ENCODE data around the gene TPRKB. TPM values are rescaled to one million over a fixed set of nuclear protein-coding genes. Genes with fewer than 3 reads are reported as not detected.
"Not testable (repeated sequence)": the region's sequence is repeated elsewhere in the genome, so short reads cannot be mapped to it uniquely, and the experiment has no call there.

TPRKB gene
- 68.5 and 75.0 TPM in 2 replicates for total RNA-seq (2014; rRNA removed; shearing (Covaris generic))
- polyA plus RNA-seq (2015; cell fraction: cytosol; rRNA removed): 50.5 and 53.0 TPM in 2 replicates
- polyA plus RNA-seq (2015; cell fraction: nucleus; rRNA removed): 35.6 and 48.9 TPM in 2 replicates

DNA sequence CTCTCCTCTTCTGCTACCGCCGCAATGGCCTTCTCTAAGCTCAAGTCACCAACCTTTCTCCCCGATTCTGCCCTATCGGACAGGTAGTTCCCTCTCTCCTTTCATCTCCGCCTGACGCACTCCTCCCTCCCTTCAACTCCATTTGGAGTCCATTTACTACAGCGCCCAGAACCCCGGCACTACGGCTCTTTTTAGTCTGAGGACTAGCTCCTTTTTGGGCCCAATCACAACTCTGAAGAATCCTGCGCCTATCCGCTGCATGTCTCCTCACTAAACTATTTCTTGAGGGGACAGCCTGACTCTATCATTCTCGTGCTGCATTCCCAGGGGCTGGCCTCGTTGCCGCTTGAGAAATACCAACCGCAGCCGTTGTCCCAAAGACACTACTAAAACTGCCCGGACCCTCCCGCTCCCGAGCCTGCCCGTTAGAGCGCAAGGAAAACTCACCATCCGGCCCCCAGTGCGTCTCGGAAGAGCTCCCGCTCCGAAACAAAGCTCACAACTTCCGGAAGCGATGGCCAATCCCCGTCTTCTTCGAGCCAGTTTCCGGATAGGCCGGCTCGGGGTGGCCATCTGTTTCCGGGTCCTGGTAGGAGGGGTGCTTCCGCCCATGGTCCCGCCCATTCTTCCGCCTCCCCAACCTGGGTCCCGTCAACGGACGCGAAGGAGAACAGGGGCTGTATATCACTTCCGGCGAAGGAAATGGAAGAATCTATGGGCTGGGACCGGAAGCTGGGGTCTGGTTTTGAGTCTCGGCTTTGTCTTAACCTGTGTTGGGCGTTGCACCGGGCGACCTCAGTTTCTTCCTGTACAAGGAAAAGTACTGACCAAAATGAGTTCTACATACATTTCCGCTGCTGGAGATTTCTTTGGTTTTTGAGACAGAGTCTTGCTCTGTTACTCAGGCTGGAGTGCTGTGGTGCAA, at the start of gene TPRKB:
Gene TPRKB (minus strand): TSS at position 491 of the 925 bp plus-strand sequence. CDS start 2,776 bp downstream, outside the sequence.
- in situ Hi-C loops (cut with HindIII; ENCODE audit: low pct_unique_long_range_greater_than_20kb, low sequenced_read_pairs): no loop called here

DNA sequence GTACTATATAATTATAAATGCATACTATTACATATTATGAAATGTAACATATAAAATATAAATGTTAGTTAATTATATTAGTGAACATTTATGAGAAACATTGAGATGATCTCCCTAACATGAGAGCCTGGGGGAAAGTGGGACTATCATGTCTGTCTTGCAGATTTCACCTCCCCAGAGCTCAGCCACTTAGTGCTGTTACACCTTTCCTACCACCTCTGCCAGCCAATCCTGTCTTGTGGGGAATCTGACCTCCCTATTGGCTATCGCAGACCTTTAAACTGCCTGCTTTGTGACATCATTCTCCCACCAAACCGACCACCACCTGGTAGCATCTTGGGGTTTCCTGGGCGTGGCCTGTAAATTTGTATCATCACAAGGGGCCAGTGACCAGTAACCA, 46.7 kb upstream of the TPRKB start, which contains the start of gene C2orf78:
Gene C2orf78 (plus strand): TSS at position 301 of the 400 bp plus-strand sequence. CDS start 127 bp downstream, outside the sequence.
- in situ Hi-C loops (cut with HindIII; ENCODE audit: low pct_unique_long_range_greater_than_20kb, low sequenced_read_pairs); DNase-seq (ENCODE audit: low read depth, low spot score): not testable (repeated sequence)

More for the DNA sequence above, at the start of gene TPRKB:
- DNase-seq (ENCODE audit: low read depth, low spot score): peak; percentile 99

DNA sequence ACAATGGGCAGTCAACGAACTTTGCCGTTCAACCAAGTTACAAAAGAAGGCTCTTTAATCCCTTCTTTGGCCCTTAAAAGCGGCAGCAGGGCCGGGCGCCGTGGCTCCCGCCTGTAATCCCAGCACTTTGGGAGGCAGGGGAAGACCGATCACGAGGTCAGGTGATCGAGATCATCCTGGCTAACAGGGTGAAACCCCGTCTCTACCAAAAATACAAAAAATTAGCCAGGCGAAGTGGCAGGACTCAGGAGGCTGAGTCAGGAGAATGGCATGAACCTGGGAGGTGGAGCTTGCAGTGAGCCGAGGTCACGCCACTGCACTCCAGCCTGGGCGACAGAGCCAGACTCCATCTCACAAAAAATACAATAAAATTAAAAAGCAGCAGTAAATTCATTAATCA, 46.3 kb upstream of the TPRKB start:
- DNase-seq (ENCODE audit: low read depth, low spot score); in situ Hi-C loops (cut with HindIII; ENCODE audit: low pct_unique_long_range_greater_than_20kb, low sequenced_read_pairs): not testable (repeated sequence)

DNA sequence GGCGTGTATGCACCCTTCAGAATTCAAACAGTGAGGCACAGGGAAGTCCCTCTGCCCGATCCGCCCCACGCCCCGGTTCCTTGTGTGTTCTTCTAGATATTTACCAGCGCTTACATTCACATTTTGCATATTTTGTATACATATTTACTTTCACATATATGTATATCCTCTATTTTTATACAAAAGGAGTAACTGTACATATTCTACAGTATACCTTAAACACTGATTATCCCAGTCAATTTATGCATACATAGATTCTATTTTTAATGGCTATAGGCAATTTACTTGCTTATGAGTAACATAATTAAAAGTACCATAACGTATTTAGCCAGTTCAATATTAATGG, 43.1 kb upstream of the TPRKB start:
- peak; percentile 7 for DNase-seq (ENCODE audit: low read depth, low spot score)
- in situ Hi-C loops (cut with HindIII; ENCODE audit: low pct_unique_long_range_greater_than_20kb, low sequenced_read_pairs): no loop called here

DNA sequence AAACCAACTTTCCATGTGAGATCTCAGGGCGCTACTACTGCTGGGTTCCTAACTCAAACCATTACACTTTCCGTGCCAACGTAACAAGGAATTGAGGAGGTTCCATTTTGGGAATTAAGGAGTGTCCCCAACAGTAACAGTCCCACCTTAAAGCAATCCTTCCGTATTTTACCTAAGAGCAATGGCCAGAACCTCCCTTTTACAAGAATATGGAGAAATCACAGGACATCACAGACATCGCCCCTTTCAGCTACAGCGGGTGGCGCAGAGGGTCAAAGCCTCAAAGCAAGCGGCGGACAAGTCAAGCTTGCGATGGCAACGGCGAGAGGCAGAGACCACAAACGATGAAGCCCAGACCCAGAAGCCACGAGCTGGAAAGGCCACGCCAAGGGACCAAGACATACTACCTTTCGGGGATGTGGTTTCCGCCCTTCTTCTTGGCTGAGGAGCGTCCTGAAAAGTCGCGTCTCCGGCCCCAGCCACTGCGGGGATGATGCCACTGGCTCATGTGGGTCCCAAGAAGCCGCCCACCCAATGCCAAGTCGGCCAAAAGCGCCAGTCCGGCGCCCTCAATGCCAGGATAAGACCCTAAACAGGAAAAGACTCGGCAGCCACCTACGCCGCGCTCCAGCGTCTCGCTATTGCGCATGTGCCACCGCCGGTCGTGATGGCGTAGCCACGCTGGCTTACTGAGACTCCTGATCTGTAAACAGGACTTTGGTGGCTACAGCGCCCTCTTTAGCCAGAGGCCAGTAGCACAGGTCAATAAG, 42.5 kb upstream of the TPRKB start, which contains the start of gene DUSP11:
Gene DUSP11 (minus strand): TSS at position 637 of the 770 bp plus-strand sequence. CDS start 129 bp downstream, at position 508.
- peak; percentile 99 for DNase-seq (ENCODE audit: low read depth, low spot score)

DNA sequence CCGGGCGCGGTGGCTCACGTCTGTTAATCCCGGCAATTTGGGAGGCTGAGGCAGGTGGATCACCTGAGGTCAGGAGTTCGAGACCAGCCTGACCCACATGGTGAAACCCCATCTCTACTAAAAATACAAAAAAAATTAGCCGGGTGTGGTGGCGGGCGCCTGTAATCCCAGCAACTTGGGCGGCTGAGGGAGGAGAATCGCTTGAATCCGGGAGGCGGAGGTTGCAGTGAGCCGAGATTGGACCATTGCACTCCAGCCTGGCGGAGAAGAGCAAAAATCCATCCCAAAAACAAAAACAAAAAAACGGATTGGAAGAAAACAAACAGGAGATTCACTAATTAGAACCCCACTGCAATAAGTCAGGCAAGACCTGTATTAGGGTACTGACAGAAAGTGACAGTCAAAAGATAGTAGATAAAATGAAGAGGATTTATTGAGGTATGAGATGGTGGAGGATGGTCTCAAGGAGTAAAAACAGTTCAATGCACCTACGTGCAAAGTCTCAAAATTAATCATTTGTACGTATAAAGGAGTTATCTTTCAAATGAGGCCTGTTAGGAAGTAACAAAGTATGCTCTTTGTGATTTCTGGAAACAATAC, 41.8 kb upstream of the TPRKB start:
- in situ Hi-C loops (cut with HindIII; ENCODE audit: low pct_unique_long_range_greater_than_20kb, low sequenced_read_pairs); DNase-seq (ENCODE audit: low read depth, low spot score): not testable (repeated sequence)

More for the DNA sequence above, 42.5 kb upstream of the TPRKB start, which contains the start of gene DUSP11:
- in situ Hi-C loops (cut with HindIII; ENCODE audit: low pct_unique_long_range_greater_than_20kb, low sequenced_read_pairs): no loop called here

DNA sequence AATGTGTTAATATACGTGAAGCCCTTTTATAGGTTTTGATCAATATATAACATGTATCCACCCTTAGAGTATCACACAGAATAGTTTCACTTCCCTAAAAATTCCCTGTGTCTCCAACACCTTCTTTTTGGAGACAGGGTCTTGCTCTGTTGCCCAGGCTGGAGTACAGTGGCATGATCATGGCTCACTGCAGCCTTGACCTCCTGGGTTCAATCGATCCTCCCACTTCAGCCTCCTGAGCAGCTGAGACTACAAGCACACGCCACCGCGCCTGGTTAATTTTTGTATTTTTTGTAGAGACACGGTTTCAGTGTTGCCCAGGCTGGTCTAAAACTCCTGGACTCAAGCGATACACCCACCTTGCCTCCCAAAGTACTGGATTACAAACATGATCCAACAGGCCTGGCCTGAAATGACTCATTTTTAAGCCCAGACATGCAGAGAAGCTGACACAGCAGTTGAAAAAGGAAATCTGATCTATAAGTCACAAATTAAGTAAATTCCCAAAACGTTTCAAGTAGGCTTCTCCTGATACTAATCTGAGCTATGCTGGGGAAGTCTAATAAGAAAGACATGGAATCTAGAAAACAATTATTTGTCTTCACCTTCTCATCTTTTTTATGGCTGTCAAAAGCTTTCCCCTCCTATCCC, 39.8 kb upstream of the TPRKB start:
- in situ Hi-C loops (cut with HindIII; ENCODE audit: low pct_unique_long_range_greater_than_20kb, low sequenced_read_pairs): no loop called here
- no peak for DNase-seq (ENCODE audit: low read depth, low spot score)

DNA sequence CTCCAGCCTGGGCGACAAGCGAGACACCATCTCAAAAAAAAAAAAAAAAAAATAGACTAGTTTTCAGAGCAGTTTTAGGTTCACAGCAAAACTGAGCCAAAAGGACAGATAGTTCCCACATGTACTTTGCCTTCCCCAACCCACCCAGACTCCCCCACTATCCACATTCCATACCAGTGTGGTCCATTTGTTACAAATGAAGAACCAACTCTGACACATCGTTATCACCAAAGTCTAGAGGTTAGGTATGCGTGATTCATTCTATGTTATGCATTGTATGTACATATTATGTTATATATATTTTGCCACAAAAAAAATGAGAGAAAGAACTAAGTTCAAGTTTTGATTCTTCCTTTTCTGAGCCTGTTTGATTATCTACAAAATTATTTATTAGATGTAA, 39.2 kb upstream of the TPRKB start:
- in situ Hi-C loops (cut with HindIII; ENCODE audit: low pct_unique_long_range_greater_than_20kb, low sequenced_read_pairs): no loop called here
- DNase-seq (ENCODE audit: low read depth, low spot score): no peak

DNA sequence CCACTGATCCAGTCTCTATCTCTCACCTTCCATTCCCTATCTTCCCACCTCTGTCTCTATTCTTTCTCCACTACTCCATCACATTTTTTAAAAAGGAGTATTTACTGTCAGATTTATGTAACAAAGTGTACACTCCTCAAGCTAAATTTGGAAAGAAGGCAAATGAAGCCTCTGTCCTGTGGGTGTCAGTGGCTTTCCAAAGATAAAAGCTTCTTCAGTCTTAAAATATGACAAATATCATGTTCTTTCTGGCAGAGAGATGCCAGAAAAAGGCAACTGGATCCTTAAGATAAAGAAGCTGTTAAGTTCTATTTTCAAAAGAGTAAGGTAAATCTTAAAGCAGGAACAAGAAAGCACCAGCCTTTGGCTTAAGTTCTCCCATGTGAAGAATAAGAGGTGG, 35.7 kb upstream of the TPRKB start:
- in situ Hi-C loops (cut with HindIII; ENCODE audit: low pct_unique_long_range_greater_than_20kb, low sequenced_read_pairs): no loop called here
- DNase-seq (ENCODE audit: low read depth, low spot score): no peak

DNA sequence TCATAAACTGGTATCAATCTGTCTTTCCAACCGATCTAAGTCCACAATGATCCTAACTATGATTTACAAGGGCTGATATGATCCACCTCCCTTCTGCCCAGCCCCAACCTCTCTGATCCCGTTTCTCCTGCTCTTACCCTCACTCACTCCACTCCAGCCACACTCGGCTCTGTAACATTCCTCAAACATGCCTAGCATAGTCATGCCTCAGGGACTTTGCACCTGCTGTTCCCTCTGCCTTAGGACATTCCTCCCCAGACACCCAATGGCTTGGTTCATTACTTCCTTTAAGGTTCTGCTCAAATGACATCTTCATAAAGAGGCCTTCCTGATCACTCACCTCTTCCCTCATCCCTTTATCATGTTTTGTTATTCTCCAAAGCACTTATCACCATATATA, 33.6 kb upstream of the TPRKB start:
- in situ Hi-C loops (cut with HindIII; ENCODE audit: low pct_unique_long_range_greater_than_20kb, low sequenced_read_pairs): no loop called here
- DNase-seq (ENCODE audit: low read depth, low spot score): no peak

DNA sequence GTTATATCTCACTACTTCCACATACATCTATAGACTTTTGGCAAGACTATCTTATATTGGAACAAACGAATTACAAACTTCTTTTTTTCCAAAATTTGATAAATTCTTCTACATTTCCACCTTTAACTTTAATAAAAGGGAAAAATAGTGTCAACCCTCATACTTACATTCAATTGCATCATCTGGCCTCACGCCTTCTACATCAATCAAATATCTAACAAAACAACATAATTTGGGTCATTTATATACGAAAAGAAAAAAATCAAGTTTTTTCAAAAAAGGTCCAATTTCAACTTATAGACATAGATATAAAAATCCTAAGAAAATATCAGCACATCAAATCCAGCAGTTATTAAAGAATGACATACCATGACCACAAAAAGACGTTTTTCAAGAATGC, 29.8 kb upstream of the TPRKB start:
- DNase-seq (ENCODE audit: low read depth, low spot score): no peak
- in situ Hi-C loops (cut with HindIII; ENCODE audit: low pct_unique_long_range_greater_than_20kb, low sequenced_read_pairs): no loop called here

DNA sequence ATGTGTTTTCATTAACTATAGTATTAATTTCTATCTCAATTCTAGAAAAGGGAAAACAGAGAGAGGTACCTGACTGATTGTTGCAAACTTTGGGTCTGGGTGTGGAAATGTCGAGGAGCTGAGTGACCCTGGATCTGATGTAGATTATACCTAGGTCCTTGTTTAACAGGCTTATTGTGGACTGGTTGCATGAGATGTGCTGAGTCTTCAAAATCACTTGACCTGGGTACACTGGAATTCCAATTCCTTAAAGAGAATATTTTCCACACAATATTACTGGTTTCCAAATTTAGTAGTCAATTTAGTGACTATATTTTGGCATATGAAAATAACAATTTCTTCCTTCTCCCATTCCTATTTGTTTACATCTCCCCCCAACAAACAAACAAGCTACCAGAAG, 29.2 kb upstream of the TPRKB start:
- no peak for DNase-seq (ENCODE audit: low read depth, low spot score)
- in situ Hi-C loops (cut with HindIII; ENCODE audit: low pct_unique_long_range_greater_than_20kb, low sequenced_read_pairs): no loop called here

DNA sequence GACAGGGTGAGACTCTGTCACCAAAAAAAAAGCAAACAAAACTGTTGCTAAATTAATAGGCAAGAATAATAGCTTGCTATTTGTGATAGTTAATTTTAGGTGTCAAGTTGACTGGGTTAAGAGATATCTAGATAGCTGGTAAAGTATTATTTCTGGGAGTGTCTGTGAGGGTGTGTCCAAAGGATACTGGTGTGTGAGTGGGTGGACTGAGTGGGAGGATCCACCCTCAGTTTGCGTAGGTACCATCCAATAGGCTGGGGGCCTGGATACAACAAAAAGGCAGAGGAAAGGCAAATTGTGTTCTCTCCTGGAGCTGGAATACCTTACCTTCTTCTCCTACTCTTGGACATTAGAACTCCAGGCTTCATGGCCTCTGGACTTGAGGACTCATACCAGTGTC, 27.8 kb upstream of the TPRKB start:
- DNase-seq (ENCODE audit: low read depth, low spot score): no peak

DNA sequence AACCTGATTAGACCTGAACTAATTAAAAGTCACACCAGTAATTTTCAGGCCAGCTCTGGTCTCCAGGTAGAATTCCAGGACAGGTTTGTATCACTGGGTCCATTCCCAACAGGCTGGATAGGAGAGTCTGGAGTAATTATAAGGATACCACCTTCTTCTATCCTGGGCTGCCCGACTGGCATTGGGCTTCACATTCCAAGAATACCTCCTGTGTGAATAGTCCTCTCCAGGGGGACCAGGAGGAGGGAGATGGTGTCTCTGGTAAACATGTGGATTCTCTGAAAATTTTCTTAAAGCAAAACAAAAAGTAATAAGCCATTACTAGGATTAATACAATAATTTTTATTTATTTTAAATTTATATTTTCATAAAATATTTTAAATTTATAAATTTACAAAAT, 25.4 kb upstream of the TPRKB start:
- in situ Hi-C loops (cut with HindIII; ENCODE audit: low pct_unique_long_range_greater_than_20kb, low sequenced_read_pairs): no loop called here
- no peak for DNase-seq (ENCODE audit: low read depth, low spot score)

More for the DNA sequence above, 27.8 kb upstream of the TPRKB start:
- in situ Hi-C loops (cut with HindIII; ENCODE audit: low pct_unique_long_range_greater_than_20kb, low sequenced_read_pairs): no loop called here

DNA sequence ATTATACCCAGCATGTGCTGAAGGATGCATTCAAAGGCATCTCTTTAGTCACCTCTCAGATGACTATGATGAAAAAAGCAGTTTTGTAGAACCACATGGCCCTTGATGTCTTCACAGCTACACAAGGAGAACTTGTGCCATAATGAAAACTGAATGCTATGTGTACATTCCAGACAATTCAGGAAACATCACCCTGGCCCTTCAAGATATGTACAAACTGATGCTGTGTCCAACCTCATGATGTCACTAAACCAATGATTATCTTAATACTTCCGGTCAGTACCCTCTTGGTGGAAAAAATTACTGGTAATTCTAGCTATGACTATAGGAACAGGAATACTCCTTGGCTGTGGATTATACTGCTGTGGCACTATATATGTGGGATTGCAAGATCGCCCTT, 22.8 kb upstream of the TPRKB start:
- in situ Hi-C loops (cut with HindIII; ENCODE audit: low pct_unique_long_range_greater_than_20kb, low sequenced_read_pairs): no loop called here
- DNase-seq (ENCODE audit: low read depth, low spot score): no peak

DNA sequence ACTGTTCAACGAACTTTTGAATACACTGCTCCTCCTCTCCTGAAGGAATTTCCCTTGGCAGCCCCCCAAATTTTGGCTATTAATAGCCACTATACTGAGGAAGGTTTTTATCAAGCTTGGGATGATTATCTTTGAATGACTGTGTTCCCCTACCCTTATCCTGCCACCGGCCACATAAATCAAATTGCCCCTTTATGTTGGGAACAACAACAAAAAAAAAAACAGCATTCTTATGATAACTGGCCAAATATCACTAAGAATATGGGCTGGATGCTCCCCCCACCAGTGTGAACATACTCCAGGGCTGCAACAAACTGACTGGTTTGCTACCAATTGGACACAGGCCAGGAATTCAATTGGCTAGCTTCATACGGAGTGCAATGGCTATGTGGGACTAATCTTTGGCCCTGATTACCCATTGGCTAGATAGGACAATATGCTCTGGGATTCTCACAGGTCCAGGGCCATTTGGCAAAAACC, 22.2 kb upstream of the TPRKB start:
- no peak for DNase-seq (ENCODE audit: low read depth, low spot score)
- in situ Hi-C loops (cut with HindIII; ENCODE audit: low pct_unique_long_range_greater_than_20kb, low sequenced_read_pairs): no loop called here

DNA sequence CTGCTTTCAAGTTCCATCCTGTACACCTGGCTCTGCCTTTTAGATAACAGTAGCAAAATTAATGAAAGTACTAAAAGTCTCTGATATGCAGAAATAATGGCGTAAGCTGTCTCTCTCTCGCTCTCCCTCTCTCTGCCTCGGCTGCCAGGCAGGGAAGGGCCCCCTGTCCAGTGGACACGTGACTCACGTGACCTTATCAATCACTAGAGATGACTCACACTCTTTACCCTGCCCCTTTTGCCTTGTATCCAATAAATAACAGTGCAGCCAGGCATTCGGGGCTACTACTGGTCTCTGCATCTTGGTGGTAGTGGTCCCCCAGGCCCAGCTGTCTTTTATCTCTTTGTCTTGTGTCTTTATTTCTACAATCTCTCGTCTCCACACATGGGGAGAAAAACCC, 17.2 kb upstream of the TPRKB start:
- in situ Hi-C loops (cut with HindIII; ENCODE audit: low pct_unique_long_range_greater_than_20kb, low sequenced_read_pairs); DNase-seq (ENCODE audit: low read depth, low spot score): not testable (repeated sequence)
